Panc1 (cell line): Measurements from ENCODE around the gene MAST4.

Experiments
- CTCF ChIP-seq: fragments of 450-650 bp; IDR thresholded peaks from 2 replicates; pipeline ENCODE4 v1.5.1; 2017; ENCODE audit warnings: mild to moderate bottlenecking
- POLR2AphosphoS5 ChIP-seq: IDR thresholded peaks from 2 replicates; pipeline ENCODE4 v1.6.1; 2012; ENCODE audit warnings: mild to moderate bottlenecking, low read depth, low read length, moderate library complexity
- REST ChIP-seq, 2 experiments: IDR thresholded peaks; 2 replicates each; pipeline ENCODE4 v1.6.1; 2011 to 2012; ENCODE audit warnings: low read depth in 2 of 2, control low read depth in 1 of 2, low read length in 1 of 2, mild to moderate bottlenecking in 1 of 2, moderate library complexity in 1 of 2; ENCODE audit not compliant: insufficient read depth in 1 of 2

GRCh38 chr5:66587771-66588170 lies 8.4 kb upstream of the MAST4 start:
- TF ChIP-seq CTCF (no peak), REST (IDR thresholded peaks at IDR 0.05; ENCODE audit: insufficient read depth in 1 of 2, low read depth in 2 of 2, low read length in 1 of 2) (no peak), POLR2AphosphoS5 (no peak)
